Suprapubic skin (tissue), 4 donors: ENCODE results near the gene SPAG6.

Experiments used
- CTCF ChIP-seq, 2 donors: fragments of 200-600 bp in 1 of 2; fragments of 450-650 bp in 1 of 2; sonication (generic) in 1 of 2; IDR thresholded peaks; one replicate each; pipeline ENCODE4 v1.5.1; 2016 to 2019; ENCODE audit warnings: antibody characterized with exemption in 2 of 2, mild to moderate bottlenecking in 1 of 2, moderate library complexity in 1 of 2
- EP300 ChIP-seq: sonication (generic); formaldehyde crosslinking; IDR thresholded peaks from one replicate; pipeline ENCODE4 v1.6.1; 2017; ENCODE audit warnings: antibody characterized with exemption
- POLR2A ChIP-seq, 2 donors: fragments of 450-650 bp; IDR thresholded peaks; one replicate each; pipeline ENCODE4 v1.6.1; 2017; ENCODE audit warnings: antibody characterized with exemption in 2 of 2, mild to moderate bottlenecking in 2 of 2, moderate library complexity in 2 of 2
- POLR2AphosphoS5 ChIP-seq, 3 donors: sonication (generic); formaldehyde crosslinking; IDR thresholded peaks; one replicate each; pipeline ENCODE4 v1.6.1; 2017; ENCODE audit warnings: antibody characterized with exemption in 3 of 3

GRCh38 chr10:22370320-22370719 lies 25.0 kb downstream of the SPAG6 start:
- TF ChIP-seq CTCF (IDR thresholded peaks at IDR 0.05): no peak
- TF ChIP-seq POLR2AphosphoS5 (IDR thresholded peaks at IDR 0.05): no peak
- TF ChIP-seq POLR2A (IDR thresholded peaks at IDR 0.05): no peak
- TF ChIP-seq EP300: no peak
